Astrocyte (in vitro differentiated cells and primary cell): ENCODE measurements around the gene XPNPEP3.

ENCODE experiments used
- EZH2 ChIP-seq: IDR thresholded peaks from 2 replicates; pipeline ENCODE4 v1.6.1; 2012; ENCODE audit warnings: mild to moderate bottlenecking, low read length, inconsistent platforms; ENCODE audit not compliant: insufficient read depth
- TF ChIP-seq, protein P1 (sequence below): IDR thresholded peaks from 2 replicates; pipeline ENCODE4 v1.5.1; 2011; ENCODE audit warnings: low read depth, mild to moderate bottlenecking, inconsistent platforms, low read length, moderate library complexity; ENCODE audit not compliant: insufficient read depth

- no peak for TF ChIP-seq EZH2
- TF ChIP-seq, protein P1, sequence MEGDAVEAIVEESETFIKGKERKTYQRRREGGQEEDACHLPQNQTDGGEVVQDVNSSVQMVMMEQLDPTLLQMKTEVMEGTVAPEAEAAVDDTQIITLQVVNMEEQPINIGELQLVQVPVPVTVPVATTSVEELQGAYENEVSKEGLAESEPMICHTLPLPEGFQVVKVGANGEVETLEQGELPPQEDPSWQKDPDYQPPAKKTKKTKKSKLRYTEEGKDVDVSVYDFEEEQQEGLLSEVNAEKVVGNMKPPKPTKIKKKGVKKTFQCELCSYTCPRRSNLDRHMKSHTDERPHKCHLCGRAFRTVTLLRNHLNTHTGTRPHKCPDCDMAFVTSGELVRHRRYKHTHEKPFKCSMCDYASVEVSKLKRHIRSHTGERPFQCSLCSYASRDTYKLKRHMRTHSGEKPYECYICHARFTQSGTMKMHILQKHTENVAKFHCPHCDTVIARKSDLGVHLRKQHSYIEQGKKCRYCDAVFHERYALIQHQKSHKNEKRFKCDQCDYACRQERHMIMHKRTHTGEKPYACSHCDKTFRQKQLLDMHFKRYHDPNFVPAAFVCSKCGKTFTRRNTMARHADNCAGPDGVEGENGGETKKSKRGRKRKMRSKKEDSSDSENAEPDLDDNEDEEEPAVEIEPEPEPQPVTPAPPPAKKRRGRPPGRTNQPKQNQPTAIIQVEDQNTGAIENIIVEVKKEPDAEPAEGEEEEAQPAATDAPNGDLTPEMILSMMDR = no peak
Measured at GRCh38 chr22:40876907-40877306, 20.0 kb downstream of the XPNPEP3 start.
